Measurements from ENCODE around the gene TIA1.
"Not testable (repeated sequence)": the region's sequence is repeated elsewhere in the genome, so short reads cannot be mapped to it uniquely, and the experiment has no call there.

Gene TIA1

GRCh38 chr2:70269422-70270302, 21.2 kb upstream of the TIA1 start:
- not testable (repeated sequence) for H3K36me3 ChIP-seq (ENCODE audit: control insufficient read depth in 4 of 4, insufficient read depth in 4 of 4, low read length in 3 of 4)

DNA sequence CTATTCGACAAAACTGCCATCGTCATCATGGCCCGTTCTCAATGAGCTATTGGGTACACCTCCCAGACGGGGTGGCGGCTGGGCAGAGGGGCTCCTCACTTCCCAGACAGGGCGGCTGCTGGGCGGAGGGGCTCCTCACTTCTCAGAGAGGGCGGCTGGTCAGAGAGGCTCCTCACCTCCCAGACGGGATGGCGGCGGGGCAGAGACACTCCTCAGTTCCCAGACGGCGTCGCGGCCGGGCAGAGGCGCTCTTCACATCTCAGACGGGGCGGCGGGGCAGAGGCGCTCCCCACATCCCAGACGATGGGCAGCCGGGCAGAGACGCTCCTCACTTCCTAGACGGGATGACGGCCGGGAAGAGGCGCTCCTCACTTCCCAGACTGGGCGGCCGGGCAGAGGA, 18.5 kb upstream of the TIA1 start:
- POLR2A ChIA-PET; H3K4me3 ChIP-seq (ENCODE audit: control insufficient read depth in 1 of 7, extremely low read depth in 1 of 7, insufficient read depth in 4 of 7, low read depth in 2 of 7, low read length in 6 of 7): not testable (repeated sequence)

More at GRCh38 chr2:70269422-70270302, 21.2 kb upstream of the TIA1 start:
- DNase-seq; H3K4me1 ChIP-seq (ENCODE audit: control extremely low read depth in 1 of 4, control insufficient read depth in 4 of 4, insufficient read depth in 4 of 4, low read length in 3 of 4); H3K9me3 ChIP-seq (ENCODE audit: control extremely low read depth in 1 of 5, control insufficient read depth in 4 of 5, insufficient read depth in 2 of 5, low read depth in 1 of 5, low read length in 4 of 5); H3K4me3 ChIP-seq (ENCODE audit: control insufficient read depth in 1 of 7, extremely low read depth in 1 of 7, insufficient read depth in 4 of 7, low read depth in 2 of 7, low read length in 6 of 7); H3K27ac ChIP-seq (ENCODE audit: insufficient read depth in 1 of 2, low read depth in 1 of 2, low read length in 2 of 2, poor library complexity in 1 of 2, severe bottlenecking in 2 of 2); POLR2A ChIA-PET; H3K27me3 ChIP-seq (replicated peaks in 2 of 5; ENCODE audit: control insufficient read depth in 4 of 5, insufficient read depth in 5 of 5, low read length in 4 of 5): not testable (repeated sequence)
- WGBS (ENCODE audit: insufficient coverage) = 96% methylated on average over 13 of the region's 18 CpGs
- CTCF ChIA-PET = interaction anchor here (1.3 kb wide), 1 partner anchor 14 kb away, joined by 3 read pairs; no protein-coding TSS in a partner anchor

GRCh38 chr2:70261501-70261900, 13.1 kb upstream of the TIA1 start:
- Histone ChIP-seq H3K4me3 (ENCODE audit: control insufficient read depth in 1 of 7, extremely low read depth in 1 of 7, insufficient read depth in 4 of 7, low read depth in 2 of 7, low read length in 6 of 7) (no peak overlapping the region), H3K4me1 (ENCODE audit: control extremely low read depth in 1 of 4, control insufficient read depth in 4 of 4, insufficient read depth in 4 of 4, low read length in 3 of 4) (peaks cover 3 to 13% (median 8%) of the 10 kb centered on the region in 4 experiments), H3K36me3 (ENCODE audit: control insufficient read depth in 4 of 4, insufficient read depth in 4 of 4, low read length in 3 of 4) (peaks cover 0 to 24% (median 12%) of the 10 kb centered on the region in 4 experiments), H3K27me3 (replicated peaks in 2 of 5; ENCODE audit: control insufficient read depth in 4 of 5, insufficient read depth in 5 of 5, low read length in 4 of 5) (no peaks in the 10 kb centered on the region), H3K9me3 (ENCODE audit: control extremely low read depth in 1 of 5, control insufficient read depth in 4 of 5, insufficient read depth in 2 of 5, low read depth in 1 of 5, low read length in 4 of 5) (no peaks in the 10 kb centered on the region), H3K27ac (ENCODE audit: insufficient read depth in 1 of 2, low read depth in 1 of 2, low read length in 2 of 2, poor library complexity in 1 of 2, severe bottlenecking in 2 of 2) (no peak overlapping the region)
- ChIA-PET CTCF (no interaction called here), POLR2A (interaction anchor here (0.6 kb wide), 1 partner anchor 9 kb away, joined by 4 read pairs; no protein-coding TSS in a partner anchor)
- no peak for DNase-seq
- WGBS (ENCODE audit: insufficient coverage) = 100% methylated on average over 1 of the region's 1 CpG

More for the DNA sequence above, 18.5 kb upstream of the TIA1 start:
- H3K4me1 ChIP-seq (ENCODE audit: control extremely low read depth in 1 of 4, control insufficient read depth in 4 of 4, insufficient read depth in 4 of 4, low read length in 3 of 4); CTCF ChIA-PET; DNase-seq; H3K27me3 ChIP-seq (replicated peaks in 2 of 5; ENCODE audit: control insufficient read depth in 4 of 5, insufficient read depth in 5 of 5, low read length in 4 of 5); H3K9me3 ChIP-seq (ENCODE audit: control extremely low read depth in 1 of 5, control insufficient read depth in 4 of 5, insufficient read depth in 2 of 5, low read depth in 1 of 5, low read length in 4 of 5); H3K27ac ChIP-seq (ENCODE audit: insufficient read depth in 1 of 2, low read depth in 1 of 2, low read length in 2 of 2, poor library complexity in 1 of 2, severe bottlenecking in 2 of 2): not testable (repeated sequence)
- WGBS (ENCODE audit: insufficient coverage) = 96% methylated on average over 13 of the region's 30 CpGs
- H3K36me3 ChIP-seq (ENCODE audit: control insufficient read depth in 4 of 4, insufficient read depth in 4 of 4, low read length in 3 of 4) = peaks cover 0 to 12% (median 8%) of the 10 kb centered on the region in 4 experiments

- Histone ChIP-seq H3K27ac (ENCODE audit: insufficient read depth in 1 of 2, low read depth in 1 of 2, low read length in 2 of 2, poor library complexity in 1 of 2, severe bottlenecking in 2 of 2) (peak overlapping the region in 1 of 2 experiments; percentile 49), H3K36me3 (ENCODE audit: control insufficient read depth in 4 of 4, insufficient read depth in 4 of 4, low read length in 3 of 4) (peaks cover 0 to 19% (median 7%) of the 10 kb centered on the region in 4 experiments), H3K9me3 (ENCODE audit: control extremely low read depth in 1 of 5, control insufficient read depth in 4 of 5, insufficient read depth in 2 of 5, low read depth in 1 of 5, low read length in 4 of 5) (no peaks in the 10 kb centered on the region), H3K27me3 (replicated peaks in 2 of 5; ENCODE audit: control insufficient read depth in 4 of 5, insufficient read depth in 5 of 5, low read length in 4 of 5) (no peaks in the 10 kb centered on the region), H3K4me3 (ENCODE audit: control insufficient read depth in 1 of 7, extremely low read depth in 1 of 7, insufficient read depth in 4 of 7, low read depth in 2 of 7, low read length in 6 of 7) (peak overlapping the region in 6 of 7 experiments; percentile 63 to 88 (median 80)), H3K4me1 (ENCODE audit: control extremely low read depth in 1 of 4, control insufficient read depth in 4 of 4, insufficient read depth in 4 of 4, low read length in 3 of 4) (peaks cover 3 to 13% (median 8%) of the 10 kb centered on the region in 4 experiments)
- 15% methylated on average over 12 of the region's 12 CpGs for WGBS (ENCODE audit: insufficient coverage)
- ChIA-PET CTCF (interaction anchor here (1.1 to 1.9 kb wide), 4 partner anchors 26 to 346 kb away, joined by 4 to 5 read pairs (median 5); partner anchors contain the start of gene SNRPG), POLR2A (interaction anchor here (0.6 kb wide), 1 partner anchor 428 kb away, joined by 5 read pairs; no protein-coding TSS in a partner anchor)
- DNase-seq = no peak
These were observed 10.1 kb upstream of the TIA1 start for GRCh38 chr2:70258532-70258875.

DNA sequence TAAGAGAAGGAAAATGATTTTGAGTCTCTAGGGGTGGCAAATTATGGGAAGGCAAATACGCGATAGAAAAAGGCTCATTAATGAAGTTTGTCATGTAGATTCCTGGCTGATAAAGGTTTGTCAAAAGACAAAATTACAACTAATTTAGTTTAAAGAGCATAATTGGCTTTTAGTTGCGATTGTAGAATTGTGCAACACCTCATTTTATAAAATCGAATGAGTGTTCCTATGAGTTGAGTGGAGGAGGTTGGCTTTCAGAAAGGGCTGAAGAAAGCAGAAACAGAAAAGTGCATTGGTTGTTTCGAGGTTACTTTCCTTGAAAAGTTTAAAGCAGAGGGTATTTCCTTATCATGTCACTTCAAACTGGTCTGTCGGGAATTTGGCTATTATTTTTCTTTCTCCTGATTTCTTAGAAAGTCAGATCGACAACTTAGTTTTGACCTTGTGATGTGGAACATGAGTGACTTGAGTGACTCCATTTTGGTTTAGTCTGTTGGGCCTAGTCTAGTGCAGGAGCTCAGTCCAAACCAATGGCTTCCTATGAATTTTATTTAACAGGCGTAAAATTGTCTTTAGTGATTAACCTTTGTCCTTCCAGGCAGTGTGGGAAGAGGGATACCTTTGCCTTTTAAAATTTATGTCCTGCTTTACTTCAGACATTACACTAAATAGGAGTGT, 7.3 kb upstream of the TIA1 start:
- WGBS (ENCODE audit: insufficient coverage) = 98% methylated on average over 5 of the region's 8 CpGs
- ChIA-PET CTCF (interaction anchor here (0.6 kb wide), 1 partner anchor 392 kb away, joined by 3 read pairs; no protein-coding TSS in a partner anchor), POLR2A (no interaction called here)
- H3K4me3 ChIP-seq (ENCODE audit: control insufficient read depth in 1 of 7, extremely low read depth in 1 of 7, insufficient read depth in 4 of 7, low read depth in 2 of 7, low read length in 6 of 7) = no peak overlapping the region
- no peaks in the 10 kb centered on the region for H3K9me3 ChIP-seq (ENCODE audit: control extremely low read depth in 1 of 5, control insufficient read depth in 4 of 5, insufficient read depth in 2 of 5, low read depth in 1 of 5, low read length in 4 of 5)
- peaks cover 3 to 13% (median 8%) of the 10 kb centered on the region in 4 experiments for H3K4me1 ChIP-seq (ENCODE audit: control extremely low read depth in 1 of 4, control insufficient read depth in 4 of 4, insufficient read depth in 4 of 4, low read length in 3 of 4)
- DNase-seq = no peak
- no peak overlapping the region for H3K27ac ChIP-seq (ENCODE audit: insufficient read depth in 1 of 2, low read depth in 1 of 2, low read length in 2 of 2, poor library complexity in 1 of 2, severe bottlenecking in 2 of 2)
- peaks cover 0 to 5% (median 2%) of the 10 kb centered on the region in 4 experiments for H3K36me3 ChIP-seq (ENCODE audit: control insufficient read depth in 4 of 4, insufficient read depth in 4 of 4, low read length in 3 of 4)
- H3K27me3 ChIP-seq (replicated peaks in 2 of 5; ENCODE audit: control insufficient read depth in 4 of 5, insufficient read depth in 5 of 5, low read length in 4 of 5) = no peaks in the 10 kb centered on the region

DNA sequence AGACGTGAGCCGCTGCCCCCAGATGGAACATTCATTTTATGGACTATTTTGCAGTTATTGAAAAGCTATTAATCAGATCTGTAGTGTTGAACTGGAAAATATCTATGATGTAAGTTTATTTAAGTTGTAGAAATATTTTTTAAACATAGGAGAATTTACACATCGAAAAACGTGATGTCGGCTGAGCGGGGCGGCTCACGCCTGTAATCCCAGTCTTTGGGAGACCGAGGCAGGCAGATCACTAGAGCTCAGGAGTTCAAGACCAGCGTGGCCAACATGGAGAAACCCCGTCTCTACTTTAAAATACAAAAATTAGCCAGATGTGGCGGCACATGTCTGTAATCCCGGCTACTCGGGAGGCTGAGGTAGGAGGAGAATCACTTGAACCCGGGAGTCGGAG, 2.0 kb upstream of the TIA1 start:
- POLR2A ChIA-PET = no interaction called here
- Histone ChIP-seq H3K4me1 (ENCODE audit: control extremely low read depth in 1 of 4, control insufficient read depth in 4 of 4, insufficient read depth in 4 of 4, low read length in 3 of 4) (peaks cover 8 to 14% (median 13%) of the 10 kb centered on the region in 4 experiments), H3K27me3 (replicated peaks in 2 of 5; ENCODE audit: control insufficient read depth in 4 of 5, insufficient read depth in 5 of 5, low read length in 4 of 5) (no peaks in the 10 kb centered on the region), H3K27ac (ENCODE audit: insufficient read depth in 1 of 2, low read depth in 1 of 2, low read length in 2 of 2, poor library complexity in 1 of 2, severe bottlenecking in 2 of 2) (no peak overlapping the region), H3K9me3 (ENCODE audit: control extremely low read depth in 1 of 5, control insufficient read depth in 4 of 5, insufficient read depth in 2 of 5, low read depth in 1 of 5, low read length in 4 of 5) (no peaks in the 10 kb centered on the region), H3K36me3 (ENCODE audit: control insufficient read depth in 4 of 4, insufficient read depth in 4 of 4, low read length in 3 of 4) (no peaks in the 10 kb centered on the region), H3K4me3 (ENCODE audit: control insufficient read depth in 1 of 7, extremely low read depth in 1 of 7, insufficient read depth in 4 of 7, low read depth in 2 of 7, low read length in 6 of 7) (no peak overlapping the region)
- 97% methylated on average over 10 of the region's 16 CpGs for WGBS (ENCODE audit: insufficient coverage)
- CTCF ChIA-PET = no interaction called here
- no peak for DNase-seq
